Gastrocnemius medialis (tissue), 4 donors: ENCODE measurements around the gene MCF2L2. TPM values are rescaled to one million over a fixed set of nuclear protein-coding genes. Genes with fewer than 3 reads are reported as not detected.

Experiments
- ATAC-seq, 2 donors: fragments of 150-250 bp; one replicate each; pipeline ENCODE4 v1.9.1; 2016
- DNase-seq, 2 donors: peaks; one replicate each; pipeline ENCODE4 v3.0.0-alpha.2; 2019
- H3K27ac ChIP-seq, 4 donors: fragments of 200-600 bp; sonication (generic); 1 replicate in 1 of 4; 2 replicates in 3 of 4; pipeline ENCODE4 v1.5.1; 2016 to 2018; ENCODE audit warnings: mild to moderate bottlenecking in 2 of 4, moderate library complexity in 1 of 4
- H3K27me3 ChIP-seq, 3 donors: fragments of 200-600 bp; sonication (generic) in 2 of 3; 1 replicate in 1 of 3; 2 replicates in 2 of 3; pipeline versions ENCODE4 v1.5.1 to v1.6.0; 2016 to 2019; ENCODE audit warnings: mild to moderate bottlenecking in 1 of 3, moderate library complexity in 1 of 3
- H3K36me3 ChIP-seq, 2 donors: fragments of 200-600 bp; sonication (generic) in 1 of 2; one replicate each; pipeline ENCODE4 v1.5.1; 2017 to 2018
- H3K4me1 ChIP-seq, 2 donors: fragments of 200-600 bp; sonication (generic) in 1 of 2; one replicate each; pipeline ENCODE4 v1.5.1; 2016 to 2017; ENCODE audit warnings: mild to moderate bottlenecking in 2 of 2
- H3K4me3 ChIP-seq, 4 donors: fragments of 200-600 bp; sonication (generic) in 3 of 4; 1 replicate in 1 of 4; 2 replicates in 3 of 4; pipeline ENCODE4 v1.5.1; 2016 to 2019; ENCODE audit warnings: mild to moderate bottlenecking in 2 of 4
- H3K9me3 ChIP-seq, 3 donors: fragments of 200-600 bp; sonication (generic) in 2 of 3; 1 replicate in 1 of 3; 2 replicates in 2 of 3; pipeline ENCODE4 v1.5.1; 2016 to 2019
- CTCF ChIP-seq, 5 experiments: fragments of 450-650 bp in 3 of 5; fragments of 200-600 bp in 2 of 5; sonication (generic) in 2 of 5; IDR thresholded peaks in 4 of 5; conservative IDR thresholded peaks in 1 of 5; 1 replicate in 4 of 5; 2 replicates in 1 of 5; pipeline ENCODE4 v1.5.1; 2016 to 2019; ENCODE audit warnings: antibody characterized with exemption in 5 of 5, mild to moderate bottlenecking in 3 of 5, moderate library complexity in 3 of 5
- POLR2A ChIP-seq, 2 donors: fragments of 450-650 bp; IDR thresholded peaks; one replicate each; pipeline ENCODE4 v1.6.1; 2017; ENCODE audit warnings: antibody characterized with exemption in 2 of 2, mild to moderate bottlenecking in 2 of 2, moderate library complexity in 2 of 2
- in situ Hi-C, 4 donors: fragments of 200-750 bp; cut with MboI; loops; one replicate each; pipeline versions ENCODE4 v1.15.0 to v1.8.0; 2017; ENCODE audit warnings: low sequenced_read_pairs in 4 of 4
- intact Hi-C: fragments of 100-400 bp; cut with DNase I; formaldehyde crosslinking; loops from one replicate; pipeline ENCODE4 v1.15.1; 2023; ENCODE audit warnings: low total_unique reads
- total RNA-seq, 4 donors: library from RNA; depleted of rRNA; stranded (reverse); fragments of >200 nt; gene quantifications; one replicate each; pipeline versions ENCODE4 v1.1.0 to v1.2.3, GENCODE V29; 2016

MCF2L2 gene
- total RNA-seq, 4 donors from 2014 or later = 0.27 to 0.61 (median 0.46) TPM

- no peak overlapping the region for H3K27ac ChIP-seq
- intact Hi-C loops = no loop called here
- no peaks in the 10 kb centered on the region for H3K36me3 ChIP-seq
- DNase-seq = no peak
- no peak for ATAC-seq
- no peaks in the 10 kb centered on the region for H3K9me3 ChIP-seq
- in situ Hi-C loops = loop anchor here in 1 of 4 donors (25.0 kb wide), 1 partner anchor 631 kb away; no protein-coding TSS in a partner anchor
- no peaks in the 10 kb centered on the region for H3K27me3 ChIP-seq
- TF ChIP-seq POLR2A (IDR thresholded peaks at IDR 0.05) = no peak
- TF ChIP-seq CTCF (IDR thresholded peaks at IDR 0.05 in 4 of 5, conservative IDR thresholded peaks at IDR 0.05 in 1 of 5) = no peak
- H3K4me1 ChIP-seq = no peaks in the 10 kb centered on the region
- H3K4me3 ChIP-seq = no peak overlapping the region
Observed at GRCh38 chr3:183131735-183132134, 296.7 kb downstream of the MCF2L2 start.

- Histone ChIP-seq H3K9me3 (no peaks in the 10 kb centered on the region), H3K4me3 (no peak overlapping the region), H3K27me3 (no peaks in the 10 kb centered on the region), H3K4me1 (no peaks in the 10 kb centered on the region), H3K27ac (no peak overlapping the region), H3K36me3 (no peaks in the 10 kb centered on the region)
- DNase-seq = no peak
- in situ Hi-C loops = loop anchor here in 1 of 4 donors (25.0 kb wide), 1 partner anchor 631 kb away; no protein-coding TSS in a partner anchor
- intact Hi-C loops = no loop called here
- no peak for ATAC-seq
- TF ChIP-seq CTCF (IDR thresholded peaks at IDR 0.05 in 4 of 5, conservative IDR thresholded peaks at IDR 0.05 in 1 of 5) (no peak), POLR2A (IDR thresholded peaks at IDR 0.05) (no peak)
Observed at GRCh38 chr3:183131186-183131725, 297.2 kb downstream of the MCF2L2 start.

- no peak overlapping the region for H3K4me3 ChIP-seq
- no peak overlapping the region for H3K27ac ChIP-seq
- H3K27me3 ChIP-seq = no peaks in the 10 kb centered on the region
- H3K36me3 ChIP-seq = no peaks in the 10 kb centered on the region
- no peak for TF ChIP-seq CTCF (IDR thresholded peaks at IDR 0.05 in 4 of 5, conservative IDR thresholded peaks at IDR 0.05 in 1 of 5)
- TF ChIP-seq POLR2A (IDR thresholded peaks at IDR 0.05) = no peak
- no peak for ATAC-seq
- no peaks in the 10 kb centered on the region for H3K4me1 ChIP-seq
- intact Hi-C loops = no loop called here
- in situ Hi-C loops = loop anchor here in 3 of 4 donors (5.0 to 25.0 kb wide), 4 partner anchors 56 to 633 kb away; partner anchors contain the start of gene B3GNT5 (in 1 of the 3)
- H3K9me3 ChIP-seq = no peaks in the 10 kb centered on the region
- DNase-seq = no peak
Observed at GRCh38 chr3:183129243-183129642, 299.2 kb downstream of the MCF2L2 start.

- no peak for DNase-seq
- H3K36me3 ChIP-seq = no peaks in the 10 kb centered on the region
- H3K4me3 ChIP-seq = no peak overlapping the region
- no peak for ATAC-seq
- TF ChIP-seq POLR2A (IDR thresholded peaks at IDR 0.05) (no peak), CTCF (IDR thresholded peaks at IDR 0.05 in 4 of 5, conservative IDR thresholded peaks at IDR 0.05 in 1 of 5) (no peak)
- in situ Hi-C loops = loop anchor here in 3 of 4 donors (5.0 to 25.0 kb wide), 4 partner anchors 56 to 634 kb away; partner anchors contain the start of gene B3GNT5 (in 1 of the 3)
- no peaks in the 10 kb centered on the region for H3K27me3 ChIP-seq
- intact Hi-C loops = no loop called here
- H3K4me1 ChIP-seq = no peaks in the 10 kb centered on the region
- no peak overlapping the region for H3K27ac ChIP-seq
- H3K9me3 ChIP-seq = no peaks in the 10 kb centered on the region
Observed at GRCh38 chr3:183128709-183129108, 299.7 kb downstream of the MCF2L2 start.

Other genes with a start within 250 kb of the MCF2L2 start
- gene B3GNT5, start 175.4 kb downstream of the MCF2L2 start, total RNA-seq = 10 to 100 TPM; 18.2 to 41.2 (median 26.0) TPM
- gene KLHL6, start 127.1 kb upstream of the MCF2L2 start, total RNA-seq = under 1 TPM; 0.15 to 0.31 (median 0.30) TPM
- 100 to 1,000 TPM; 118 to 301 (median 222) TPM for gene KLHL24, start 207.0 kb upstream of the MCF2L2 start, total RNA-seq